ENCODE measurements around the gene STEAP1.

GRCh38 chr7:90166153-90166552 is 11.9 kb downstream of the STEAP1 start:
- TF ChIP-seq CTCF (IDR thresholded peaks at IDR 0.05; ENCODE audit: poor library complexity) (no peak), EZH2 (IDR thresholded peaks at IDR 0.05; ENCODE audit: borderline replicate concordance) (no peak), EZH2phosphoT487 (IDR thresholded peaks at IDR 0.05; ENCODE audit: low read depth, severe bottlenecking, unreplicated experiment) (no peak)
